PC-3 (cell line): ENCODE data around the gene NPLOC4. TPM values are rescaled to one million over a fixed set of nuclear protein-coding genes. Genes with fewer than 3 reads are reported as not detected.

Experiments used
- ATAC-seq: fragments of 200-7000 bp; cut with Tn5 transposase; 2 replicates; pipeline ENCODE4 v1.9.1; 2020; ENCODE audit warnings: mild to moderate bottlenecking, moderate library complexity
- BruUV-seq: library from RNA; stranded (reverse); fragments of 400-500 nt; replicated peaks from 2 replicates; lab custom pipeline; 2021; lab: Mats Ljungman, UMichigan
- CTCF ChIA-PET: fragments of 300-600 bp; sonication (Branson Sonifier 250); formaldehyde crosslinking; loops from one replicate; lab custom pipeline; 2022; ENCODE audit warnings: antibody characterized with exemption; lab: Charles Lee
- POLR2A ChIA-PET: fragments of 300-600 bp; sonication (Branson Sonifier 250); formaldehyde crosslinking; loops from one replicate; lab custom pipeline; 2022; ENCODE audit warnings: antibody characterized with exemption; ENCODE audit not compliant: unreplicated experiment; lab: Charles Lee
- DNase-seq: peaks from one replicate; pipeline ENCODE4 v3.0.0-alpha.2; 2015
- H2AFZ ChIP-seq: fragments of 300-600 bp; sonication (generic); 2 replicates; pipeline ENCODE4 v1.6.0; 2016; ENCODE audit warnings: antibody characterized with exemption, low read length
- H3F3A ChIP-seq: fragments of 300-600 bp; sonication (generic); one replicate; pipeline ENCODE4 v1.6.0; 2017; ENCODE audit warnings: antibody characterized with exemption, low read length, control low read depth, mild to moderate bottlenecking; ENCODE audit not compliant: unreplicated experiment
- H3K27ac ChIP-seq: fragments of 300-600 bp; sonication (generic); 2 replicates; pipeline ENCODE4 v1.5.1; 2016; ENCODE audit warnings: mild to moderate bottlenecking, low read length
- H3K27me3 ChIP-seq: fragments of 300-600 bp; sonication (generic); 2 replicates; pipeline ENCODE4 v1.6.1; 2016; ENCODE audit warnings: low read length, mixed read lengths
- H3K36me3 ChIP-seq: fragments of 300-600 bp; sonication (generic); 2 replicates; pipeline ENCODE4 v1.6.1; 2016; ENCODE audit warnings: low read depth, mixed run types, low read length, mixed read lengths
- H3K4me1 ChIP-seq: fragments of 300-600 bp; sonication (generic); 2 replicates; pipeline ENCODE4 v1.5.1; 2016; ENCODE audit warnings: low read length; ENCODE audit not compliant: insufficient read depth
- H3K4me2 ChIP-seq: fragments of 300-600 bp; sonication (generic); 2 replicates; pipeline ENCODE4 v1.6.0; 2016; ENCODE audit warnings: low read length
- H3K4me3 ChIP-seq: fragments of 300-600 bp; sonication (generic); 2 replicates; pipeline ENCODE4 v1.5.1; 2016; ENCODE audit warnings: mild to moderate bottlenecking, low read length, mixed read lengths
- H3K79me2 ChIP-seq: fragments of 300-600 bp; sonication (generic); 2 replicates; pipeline ENCODE4 v1.6.1; 2017; ENCODE audit warnings: low read length, mixed read lengths
- H3K9ac ChIP-seq: fragments of 300-600 bp; sonication (generic); 2 replicates; pipeline ENCODE4 v1.6.0; 2016; ENCODE audit warnings: mild to moderate bottlenecking, low read length
- H3K9me2 ChIP-seq: fragments of 300-600 bp; sonication (generic); replicated peaks from 2 replicates; pipeline ENCODE4 v1.6.1; 2016; ENCODE audit warnings: mixed run types, low read length, mixed read lengths
- H3K9me3 ChIP-seq: fragments of 300-600 bp; sonication (generic); 2 replicates; pipeline ENCODE4 v1.6.1; 2016; ENCODE audit warnings: low read length, mixed read lengths
- H4K20me1 ChIP-seq: fragments of 300-600 bp; sonication (generic); 2 replicates; pipeline ENCODE4 v1.6.1; 2016; ENCODE audit warnings: low read length, mixed read lengths
- CTCF ChIP-seq: fragments of 300-600 bp; sonication (generic); conservative IDR thresholded peaks from 2 replicates; pipeline ENCODE4 v1.5.1; 2017; ENCODE audit warnings: antibody characterized with exemption, low read depth, mild to moderate bottlenecking, low read length
- EZH2 ChIP-seq: fragments of 300-600 bp; sonication (generic); IDR thresholded peaks from one replicate; pipeline ENCODE4 v1.6.1; 2017; ENCODE audit warnings: antibody characterized with exemption, mild to moderate bottlenecking, low read length; ENCODE audit not compliant: unreplicated experiment
- EZH2phosphoT487 ChIP-seq: fragments of 300-600 bp; sonication (generic); IDR thresholded peaks from 2 replicates; pipeline ENCODE4 v1.6.1; 2018; ENCODE audit warnings: mild to moderate bottlenecking, antibody characterized with exemption, low read length, borderline replicate concordance
- intact Hi-C: fragments of 100-400 bp; cut with micrococcal nuclease; formaldehyde crosslinking; loops from 2 replicates; pipeline ENCODE4 v1.9.0; 2023
- total RNA-seq: library from RNA; depleted of rRNA; stranded (reverse); fragments of >200 nt; gene quantifications from 2 replicates; pipeline ENCODE4 v1.2.3, GENCODE V29; 2014

NPLOC4 gene
- total RNA-seq, 1 experiment from 2014 or later, result 109 TPM

- H3K9me3 ChIP-seq, result no peaks in the 10 kb centered on the region
- POLR2A ChIA-PET, result no interaction called here
- no peaks in the 10 kb centered on the region for H3K9me2 ChIP-seq
- no peaks in the 10 kb centered on the region; the same call in 1 of the 2 replicates for H3K36me3 ChIP-seq
- H3K9ac ChIP-seq, result no peak overlapping the region
- TF ChIP-seq EZH2phosphoT487 (no peak), EZH2 (no peak), CTCF (no peak)
- H3K27ac ChIP-seq, result no peak overlapping the region
- no peak overlapping the region for H3K4me3 ChIP-seq
- peaks cover 31% of the 10 kb centered on the region for H3K79me2 ChIP-seq
- intact Hi-C loops, result no loop called here
- H2AFZ ChIP-seq, result no peak overlapping the region
- H3F3A ChIP-seq, result no peaks in the 10 kb centered on the region
- no TSS peak for BruUV-seq
- H3K4me1 ChIP-seq, result peaks cover 15% of the 10 kb centered on the region
- ATAC-seq, result no peak
- CTCF ChIA-PET, result no interaction called here
- H3K27me3 ChIP-seq, result no peaks in the 10 kb centered on the region
- DNase-seq, result no peak
- H3K4me2 ChIP-seq, result no peak overlapping the region
- H4K20me1 ChIP-seq, result no peaks in the 10 kb centered on the region
Observed at GRCh38 chr17:81549031-81549557, 87.8 kb downstream of the NPLOC4 start.

- intact Hi-C loops, result no loop called here
- Histone ChIP-seq H3K79me2 (peaks cover 31% of the 10 kb centered on the region), H3F3A (no peaks in the 10 kb centered on the region), H3K4me3 (no peak overlapping the region), H3K27me3 (no peaks in the 10 kb centered on the region), H2AFZ (no peak overlapping the region), H3K4me2 (no peak overlapping the region), H3K9me2 (no peaks in the 10 kb centered on the region), H3K36me3 (peaks cover 4% of the 10 kb centered on the region; the same call in 1 of the 2 replicates), H3K27ac (no peak overlapping the region), H3K4me1 (peaks cover 5% of the 10 kb centered on the region; the same call in 1 of the 2 replicates), H4K20me1 (no peaks in the 10 kb centered on the region), H3K9ac (no peak overlapping the region), H3K9me3 (no peaks in the 10 kb centered on the region)
- POLR2A ChIA-PET, result no interaction called here
- ATAC-seq (no peak), DNase-seq (no peak)
- BruUV-seq, result no TSS peak
- no peak for TF ChIP-seq CTCF
- TF ChIP-seq EZH2, result no peak
- no peak for TF ChIP-seq EZH2phosphoT487
- CTCF ChIA-PET, result no interaction called here
Observed at GRCh38 chr17:81547614-81547982, 89.3 kb downstream of the NPLOC4 start.

- H3K27me3 ChIP-seq, result no peaks in the 10 kb centered on the region
- DNase-seq, result no peak
- peaks cover 5% of the 10 kb centered on the region; the same call in 1 of the 2 replicates for H3K4me1 ChIP-seq
- no peak overlapping the region for H3K27ac ChIP-seq
- peaks cover 4% of the 10 kb centered on the region; the same call in 1 of the 2 replicates for H3K36me3 ChIP-seq
- H3K9me3 ChIP-seq, result no peaks in the 10 kb centered on the region
- H3K79me2 ChIP-seq, result peaks cover 31% of the 10 kb centered on the region
- BruUV-seq, result no TSS peak
- no peak overlapping the region for H3K4me2 ChIP-seq
- ATAC-seq, result no peak
- intact Hi-C loops, result no loop called here
- POLR2A ChIA-PET, result interaction anchor here (0.6 kb wide), 1 partner anchor 28 kb away, joined by 7 read pairs; no protein-coding TSS in a partner anchor
- no peaks in the 10 kb centered on the region for H3K9me2 ChIP-seq
- H3K4me3 ChIP-seq, result no peak overlapping the region
- H4K20me1 ChIP-seq, result no peaks in the 10 kb centered on the region
- H3K9ac ChIP-seq, result no peak overlapping the region
- no peaks in the 10 kb centered on the region for H3F3A ChIP-seq
- TF ChIP-seq CTCF, result no peak
- no peak for TF ChIP-seq EZH2
- TF ChIP-seq EZH2phosphoT487, result no peak
- no peak overlapping the region for H2AFZ ChIP-seq
- CTCF ChIA-PET, result no interaction called here
Observed at GRCh38 chr17:81546906-81547613, 89.9 kb downstream of the NPLOC4 start.
